CD14-positive monocyte (primary cell): ENCODE data around the gene ARL3. TPM values are rescaled to one million over a fixed set of nuclear protein-coding genes. Genes with fewer than 3 reads are reported as not detected.

Experiments
- DNase-seq, 3 donors: peaks; one replicate each; pipeline ENCODE4 v3.0.0-alpha.2; 2011 to 2022
- H2AFZ ChIP-seq: 2 replicates; pipeline ENCODE4 v1.6.0; 2012; ENCODE audit warnings: mild to moderate bottlenecking, low read depth, low read length, inconsistent platforms; ENCODE audit not compliant: insufficient read depth, poor library complexity, severe bottlenecking
- H3K27ac ChIP-seq, 2 donors: 1 replicate in 1 of 2; 2 replicates in 1 of 2; pipeline ENCODE4 v1.5.1; 2012 to 2013; ENCODE audit warnings: low read length in 2 of 2, control low read depth in 1 of 2, inconsistent platforms in 1 of 2, low read depth in 1 of 2, mild to moderate bottlenecking in 1 of 2
- H3K27me3 ChIP-seq, 2 donors: one replicate each; pipeline versions ENCODE4 v1.6.0 to v1.6.1; 2011 to 2013; ENCODE audit warnings: low read length in 2 of 2; ENCODE audit not compliant: control insufficient read depth in 2 of 2, insufficient read depth in 2 of 2
- H3K36me3 ChIP-seq, 2 donors: replicated peaks in 1 of 2; 1 replicate in 1 of 2; 2 replicates in 1 of 2; pipeline versions ENCODE4 v1.5.1 to v1.6.1; 2012 to 2013; ENCODE audit warnings: low read length in 2 of 2, control low read depth in 1 of 2, inconsistent platforms in 1 of 2, mild to moderate bottlenecking in 1 of 2; ENCODE audit not compliant: insufficient read depth in 2 of 2, control insufficient read depth in 1 of 2
- H3K4me1 ChIP-seq, 2 donors: 1 replicate in 1 of 2; 2 replicates in 1 of 2; pipeline versions ENCODE4 v1.5.1 to v1.6.1; 2012 to 2013; ENCODE audit warnings: low read length in 2 of 2, control low read depth in 1 of 2, inconsistent platforms in 1 of 2, mild to moderate bottlenecking in 1 of 2, moderate library complexity in 1 of 2; ENCODE audit not compliant: insufficient read depth in 2 of 2, control insufficient read depth in 1 of 2
- H3K4me2 ChIP-seq: replicated peaks from 2 replicates; pipeline ENCODE3; 2012; ENCODE audit warnings: low read length, moderate library complexity, mild to moderate bottlenecking; ENCODE audit not compliant: poor library complexity, severe bottlenecking; ENCODE audit errors: extremely low read depth
- H3K4me3 ChIP-seq, 3 experiments: fragments of 200-600 bp in 1 of 3; sonication (generic) in 1 of 3; replicated peaks in 1 of 3; 1 replicate in 2 of 3; 2 replicates in 1 of 3; pipeline ENCODE4 v1.5.1; 2011 to 2013; ENCODE audit warnings: low read length in 3 of 3, mild to moderate bottlenecking in 3 of 3, control low read depth in 2 of 3, low read depth in 2 of 3, inconsistent platforms in 1 of 3, moderate library complexity in 1 of 3
- H3K79me2 ChIP-seq: 2 replicates; pipeline ENCODE4 v1.6.0; 2012; ENCODE audit warnings: mild to moderate bottlenecking, control low read depth, inconsistent platforms, low read length, moderate library complexity; ENCODE audit not compliant: insufficient read depth
- H3K9ac ChIP-seq: 2 replicates; pipeline ENCODE4 v1.6.0; 2017; ENCODE audit warnings: low read length, mild to moderate bottlenecking; ENCODE audit not compliant: insufficient read depth, poor library complexity, severe bottlenecking
- H3K9me3 ChIP-seq, 2 donors: replicated peaks in 1 of 2; 1 replicate in 1 of 2; 2 replicates in 1 of 2; pipeline versions ENCODE4 v1.5.1 to v1.6.1; 2012 to 2013; ENCODE audit warnings: low read length in 2 of 2, control low read depth in 1 of 2; ENCODE audit not compliant: control insufficient read depth in 1 of 2, insufficient read depth in 1 of 2
- H4K20me1 ChIP-seq: 2 replicates; pipeline ENCODE4 v1.6.0; 2012; ENCODE audit warnings: mild to moderate bottlenecking, low read length, control low read depth, moderate library complexity; ENCODE audit not compliant: insufficient read depth
- H3K27ac Mint-ChIP-seq, 7 donors: one replicate each; pipeline ENCODE4 v1.8.0; 2020; ENCODE audit warnings: mild to moderate bottlenecking in 7 of 7, mixed read lengths in 7 of 7, moderate library complexity in 6 of 7, inconsistent platforms in 2 of 7
- H3K27me3 Mint-ChIP-seq, 3 donors: one replicate each; pipeline ENCODE4 v1.8.0; 2021 to 2022; ENCODE audit warnings: low read depth in 3 of 3, mild to moderate bottlenecking in 3 of 3, mixed read lengths in 3 of 3, moderate library complexity in 3 of 3, inconsistent platforms in 1 of 3
- H3K36me3 Mint-ChIP-seq, 2 donors: one replicate each; pipeline ENCODE4 v1.8.0; 2020; ENCODE audit warnings: mixed read lengths in 2 of 2, inconsistent platforms in 1 of 2, mild to moderate bottlenecking in 1 of 2
- H3K4me1 Mint-ChIP-seq: one replicate; pipeline ENCODE4 v1.8.0; 2020; ENCODE audit warnings: mild to moderate bottlenecking, mixed read lengths
- H3K4me3 Mint-ChIP-seq, 2 donors: one replicate each; pipeline ENCODE4 v1.8.0; 2020; ENCODE audit warnings: mild to moderate bottlenecking in 2 of 2, mixed read lengths in 2 of 2, moderate library complexity in 1 of 2
- H3K9me3 Mint-ChIP-seq, 7 donors: one replicate each; pipeline ENCODE4 v1.8.0; 2020 to 2022; ENCODE audit warnings: mixed read lengths in 7 of 7, mild to moderate bottlenecking in 6 of 7, moderate library complexity in 6 of 7, inconsistent platforms in 2 of 7
- WGBS: methylation state at CpG from one replicate; pipeline ENCODE4 v1.1.5; 2013; ENCODE audit warnings: missing lambda C conversion rate; ENCODE audit not compliant: insufficient coverage; 5-methylcytosine and 5-hydroxymethylcytosine counted together
- intact Hi-C, 2 donors: fragments of 100-400 bp; cut with micrococcal nuclease; formaldehyde crosslinking; loops; one replicate each; pipeline versions ENCODE4 v1.15.0 to v1.15.1; 2023
- polyA plus RNA-seq, 3 donors: library from polyadenylated mRNA; depleted of rRNA in 1 of 3; unstranded in 2 of 3; stranded (reverse) in 1 of 3; fragments of 300-500 nt in 2 of 3; fragments of >200 nt in 1 of 3; fragmentation: Illumina TruSeq in 2 of 3; gene quantifications; 1 replicate in 2 of 3; 2 replicates in 1 of 3; pipeline ENCODE4 v1.2.3, GENCODE V29; 2012 to 2021
- TF ChIP-seq, protein P1 (sequence below): fragments of 200-600 bp; IDR thresholded peaks from one replicate; pipeline ENCODE4 v1.8.0; 2022; ENCODE audit warnings: antibody characterized with exemption, mild to moderate bottlenecking

The ARL3 gene
- polyA plus RNA-seq, 3 donors, result 2.8 to 6.3 (median 6.0) TPM

DNA sequence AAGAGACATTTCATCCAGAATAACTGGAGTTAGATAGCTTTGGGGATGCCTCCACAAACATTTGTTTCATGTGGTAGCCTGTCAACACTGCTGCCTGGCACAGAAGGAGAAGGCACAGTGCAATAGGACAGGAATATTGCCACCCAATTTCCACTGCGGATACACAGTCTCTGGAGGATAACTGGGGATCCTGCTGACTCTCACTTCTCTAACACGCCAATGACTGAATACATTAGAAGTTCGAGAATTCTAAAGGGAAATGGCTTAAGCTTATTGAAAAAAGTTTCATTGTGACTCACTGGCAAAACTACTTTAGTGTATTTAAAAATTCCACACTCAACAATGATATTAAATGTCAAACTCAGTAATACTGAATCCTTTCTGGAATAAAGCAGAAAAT, 12.9 kb downstream of the ARL3 start:
- peaks cover 8 to 26% of the 10 kb centered on the region in 2 donors for H3K36me3 ChIP-seq
- peaks cover 0 to 2% (median 0%) of the 10 kb centered on the region in 7 donors for H3K9me3 Mint-ChIP-seq
- no peak overlapping the region for H3K9ac ChIP-seq
- H3K27me3 ChIP-seq, result no peaks in the 10 kb centered on the region
- no peaks in the 10 kb centered on the region for H3K79me2 ChIP-seq
- H3K27ac ChIP-seq, result no peak overlapping the region
- no peak overlapping the region for H3K4me2 ChIP-seq
- no peak overlapping the region for H3K4me3 ChIP-seq
- peaks cover 0 to 6% of the 10 kb centered on the region in 2 donors for H3K4me1 ChIP-seq
- H3K27ac Mint-ChIP-seq, result no peak overlapping the region
- peaks cover 7% of the 10 kb centered on the region for H4K20me1 ChIP-seq
- no peak for DNase-seq
- peaks cover 11% of the 10 kb centered on the region for H3K4me1 Mint-ChIP-seq
- intact Hi-C loops, result no loop called here
- no peak overlapping the region for H2AFZ ChIP-seq
- H3K4me3 Mint-ChIP-seq, result no peak overlapping the region
- no peaks in the 10 kb centered on the region for H3K27me3 Mint-ChIP-seq
- TF ChIP-seq, protein P1, sequence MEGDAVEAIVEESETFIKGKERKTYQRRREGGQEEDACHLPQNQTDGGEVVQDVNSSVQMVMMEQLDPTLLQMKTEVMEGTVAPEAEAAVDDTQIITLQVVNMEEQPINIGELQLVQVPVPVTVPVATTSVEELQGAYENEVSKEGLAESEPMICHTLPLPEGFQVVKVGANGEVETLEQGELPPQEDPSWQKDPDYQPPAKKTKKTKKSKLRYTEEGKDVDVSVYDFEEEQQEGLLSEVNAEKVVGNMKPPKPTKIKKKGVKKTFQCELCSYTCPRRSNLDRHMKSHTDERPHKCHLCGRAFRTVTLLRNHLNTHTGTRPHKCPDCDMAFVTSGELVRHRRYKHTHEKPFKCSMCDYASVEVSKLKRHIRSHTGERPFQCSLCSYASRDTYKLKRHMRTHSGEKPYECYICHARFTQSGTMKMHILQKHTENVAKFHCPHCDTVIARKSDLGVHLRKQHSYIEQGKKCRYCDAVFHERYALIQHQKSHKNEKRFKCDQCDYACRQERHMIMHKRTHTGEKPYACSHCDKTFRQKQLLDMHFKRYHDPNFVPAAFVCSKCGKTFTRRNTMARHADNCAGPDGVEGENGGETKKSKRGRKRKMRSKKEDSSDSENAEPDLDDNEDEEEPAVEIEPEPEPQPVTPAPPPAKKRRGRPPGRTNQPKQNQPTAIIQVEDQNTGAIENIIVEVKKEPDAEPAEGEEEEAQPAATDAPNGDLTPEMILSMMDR, result no peak
- whole genome bisulfite sequencing, result no CpG with 5 or more reads among the region's 3 CpGs
- no peaks in the 10 kb centered on the region for H3K9me3 ChIP-seq
- peaks cover 38 to 39% of the 10 kb centered on the region in 2 donors for H3K36me3 Mint-ChIP-seq

DNA sequence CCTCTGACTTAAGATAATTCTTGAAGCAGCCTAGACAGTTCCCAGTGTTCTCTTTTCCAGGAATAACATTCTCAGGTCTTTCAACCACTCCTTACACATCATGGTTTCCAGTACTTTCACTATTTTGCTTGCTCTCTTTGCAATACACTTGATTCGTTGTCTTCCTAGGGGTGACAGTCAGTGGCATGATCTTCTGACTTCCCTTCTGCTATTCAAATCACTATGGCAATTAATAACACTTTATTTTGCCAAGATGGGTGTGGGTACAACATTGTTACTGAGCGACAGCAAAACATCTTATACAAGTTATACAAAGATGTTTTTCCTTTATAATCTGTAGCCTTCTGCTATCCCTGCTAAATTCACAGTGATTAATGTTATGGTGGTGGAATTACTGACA, 15.3 kb downstream of the ARL3 start:
- TF ChIP-seq, protein P1, result no peak
- intact Hi-C loops, result no loop called here

More for the DNA sequence above, 15.3 kb downstream of the ARL3 start:
- Histone ChIP-seq H2AFZ (no peak overlapping the region), H3K4me2 (no peak overlapping the region), H3K27me3 (no peaks in the 10 kb centered on the region), H3K9ac (no peak overlapping the region), H3K4me3 (no peak overlapping the region), H3K27ac (no peak overlapping the region), H3K79me2 (no peaks in the 10 kb centered on the region), H3K36me3 (peaks cover 8 to 30% of the 10 kb centered on the region in 2 donors), H4K20me1 (no peaks in the 10 kb centered on the region), H3K4me1 (no peaks in the 10 kb centered on the region), H3K9me3 (no peaks in the 10 kb centered on the region)
- no CpG with 5 or more reads among the region's 2 CpGs for WGBS
- H3K9me3 Mint-ChIP-seq, result peaks cover 0 to 4% (median 0%) of the 10 kb centered on the region in 7 donors
- H3K4me1 Mint-ChIP-seq, result peaks cover 3% of the 10 kb centered on the region
- no peaks in the 10 kb centered on the region for H3K27me3 Mint-ChIP-seq
- no peak for DNase-seq
- peaks cover 40 to 50% of the 10 kb centered on the region in 2 donors for H3K36me3 Mint-ChIP-seq
- no peak overlapping the region for H3K4me3 Mint-ChIP-seq
- no peak overlapping the region for H3K27ac Mint-ChIP-seq
